ENCODE results near the gene TENM4. TPM values are rescaled to one million over a fixed set of nuclear protein-coding genes. Genes with fewer than 3 reads are reported as not detected.

Gene TENM4
- total and polyA plus RNA-seq, 2 of the 8 experiments (the other 6 are each of a cell fraction or from before 2014, with no cell fraction given), result 3.5 to 7.2 TPM

- H2BK20ac ChIP-seq (ENCODE audit: low read length), result no peak overlapping the region
- H3K4me3 ChIP-seq (ENCODE audit: extremely low read depth in 1 of 4, insufficient read depth in 2 of 4, low read depth in 3 of 4, low read length in 4 of 4), result no peak overlapping the region
- no peak overlapping the region for H3K14ac ChIP-seq (ENCODE audit: insufficient read length)
- no peak overlapping the region for H4K5ac ChIP-seq (ENCODE audit: insufficient read length, low read depth, low read length)
- H3K36me3 ChIP-seq (ENCODE audit: control insufficient read depth in 2 of 4, insufficient read depth in 4 of 4, low read length in 3 of 4), result no peaks in the 10 kb centered on the region
- no peak overlapping the region for H3K56ac ChIP-seq (replicated peaks; ENCODE audit: insufficient read length, low read depth, low read length)
- H3K27me3 ChIP-seq (replicated peaks in 1 of 4; ENCODE audit: control insufficient read depth in 3 of 4, extremely low read depth in 1 of 4, insufficient read depth in 3 of 4, low read length in 3 of 4), result no peaks in the 10 kb centered on the region; a peak in 1 of 7 replicates
- H2AK5ac ChIP-seq (ENCODE audit: low read depth, low read length), result no peak overlapping the region
- H4K8ac ChIP-seq (ENCODE audit: extremely low read depth, insufficient read depth, low read length), result no peak overlapping the region
- no peak overlapping the region for H3K23ac ChIP-seq (ENCODE audit: insufficient read length)
- no peak overlapping the region for H3K18ac ChIP-seq (ENCODE audit: extremely low read depth, low read length)
- H3K9ac ChIP-seq (replicated peaks in 1 of 4; ENCODE audit: extremely low read depth in 1 of 4, low read depth in 3 of 4, low read length in 3 of 4), result no peak overlapping the region
- H3K23me2 ChIP-seq (ENCODE audit: low read depth, low read length), result no peaks in the 10 kb centered on the region; the same call in 1 of the 2 replicates
- WGBS, 2 experiments (ENCODE audit: extremely low coverage in 1 of 2, insufficient coverage in 1 of 2, insufficient read length in 1 of 2, insufficient replicate concordance in 2 of 2, low coverage in 1 of 2, low lambda C conversion rate in 2 of 2, missing lambda C conversion rate in 1 of 2), result 93% methylated on average over 1 of the region's 1 CpG; no CpG with 5 or more reads in 1 of the 2 experiments
- FAIRE-seq, result no peak
- H3K4ac ChIP-seq (replicated peaks; ENCODE audit: insufficient read length, low read depth, low read length), result no peak overlapping the region
- H3K27ac ChIP-seq (ENCODE audit: low read depth, low read length), result no peak overlapping the region
- H2AFZ ChIP-seq (ENCODE audit: low read length), result no peak overlapping the region
- H2BK120ac ChIP-seq (replicated peaks; ENCODE audit: low read depth, low read length), result no peak overlapping the region
- peaks cover 0 to 2% of the 10 kb centered on the region in 2 experiments for H4K20me1 ChIP-seq (replicated peaks in 1 of 2; ENCODE audit: control insufficient read depth in 1 of 2, insufficient read depth in 2 of 2, low read length in 2 of 2)
- ChIA-PET CTCF (ENCODE audit: partially characterized antibody) (interaction anchor here (1.0 kb wide), 1 partner anchor 12 kb away, joined by 3 read pairs; no protein-coding TSS in a partner anchor), POLR2A (ENCODE audit: partially characterized antibody) (no interaction called here)
- no peaks in the 10 kb centered on the region for H3K4me1 ChIP-seq (replicated peaks in 1 of 4; ENCODE audit: control insufficient read depth in 3 of 4, insufficient read depth in 4 of 4, low read length in 3 of 4)
- no peak for TF ChIP-seq TCF12 (IDR thresholded peaks at IDR 0.05; ENCODE audit: low read depth, low read length)
- TF ChIP-seq NANOG (IDR thresholded peaks at IDR 0.05; ENCODE audit: insufficient read depth, low read depth, low read length, poor library complexity, severe bottlenecking), result no peak
- TF ChIP-seq SRF (IDR thresholded peaks at IDR 0.05; ENCODE audit: low read depth, low read length), result no peak
- TF ChIP-seq EP300 (IDR thresholded peaks at IDR 0.05; ENCODE audit: borderline replicate concordance in 1 of 2, low read depth in 2 of 2, low read length in 2 of 2), result no peak
- no peak for TF ChIP-seq HDAC6 (IDR thresholded peaks at IDR 0.05; ENCODE audit: low read depth, low read length)
- TF ChIP-seq MAFK (IDR thresholded peaks at IDR 0.05; ENCODE audit: low read depth, low read length), result no peak
- no peak for TF ChIP-seq EZH2 (IDR thresholded peaks at IDR 0.05; ENCODE audit: low read depth, low read length, severe bottlenecking)
- no peak for TF ChIP-seq KDM5A (IDR thresholded peaks at IDR 0.05; ENCODE audit: low read length)
- TF ChIP-seq MAX (IDR thresholded peaks at IDR 0.05), result no peak
- no peak for TF ChIP-seq CBX8 (IDR thresholded peaks at IDR 0.05; ENCODE audit: borderline replicate concordance, low read depth, low read length)
- no peak for TF ChIP-seq JUN (IDR thresholded peaks at IDR 0.05; ENCODE audit: low read depth, low read length)
- TF ChIP-seq ASH2L (IDR thresholded peaks at IDR 0.05; ENCODE audit: low read length), result no peak
- H2BK12ac ChIP-seq (ENCODE audit: low read depth, low read length), result no peak overlapping the region
- no peaks in the 10 kb centered on the region for H3K79me1 ChIP-seq (ENCODE audit: low read depth, low read length)
- no peaks in the 10 kb centered on the region for H3K79me2 ChIP-seq (ENCODE audit: control insufficient read depth in 1 of 2, insufficient read depth in 2 of 2, low read length in 2 of 2)
- H4K91ac ChIP-seq (replicated peaks; ENCODE audit: insufficient read length, low read length), result no peak overlapping the region
- no peak overlapping the region for H2BK15ac ChIP-seq (ENCODE audit: low read length)
- no peak overlapping the region for H3K4me2 ChIP-seq (ENCODE audit: insufficient read depth in 1 of 2, low read depth in 2 of 2, low read length in 2 of 2)
- H2BK5ac ChIP-seq (ENCODE audit: low read depth, low read length), result no peak overlapping the region
- no peak for DNase-seq (ENCODE audit: low read depth in 1 of 2, low spot score in 2 of 2)
- H3K9me3 ChIP-seq (ENCODE audit: insufficient read depth in 2 of 2, low read depth in 1 of 2, low read length in 1 of 2), result peaks cover 0 to 5% of the 10 kb centered on the region in 2 experiments; a peak in 1 of 4 replicates
Observed at GRCh38 chr11:79185351-79185750, 255.5 kb downstream of the TENM4 start.
